Stomach (tissue), 9 donors: ENCODE data around the gene DST. TPM values are rescaled to one million over a fixed set of nuclear protein-coding genes. Genes with fewer than 3 reads are reported as not detected.

ENCODE experiments used
- DNase-seq, 2 donors: peaks; one replicate each; pipeline versions ENCODE4 v3.0.0 to v3.0.0-alpha.2; 2013 to 2019
- H3K27ac ChIP-seq, 5 donors: fragments of 200-600 bp in 4 of 5; sonication (generic) in 4 of 5; one replicate each; pipeline ENCODE4 v1.5.1; 2013 to 2019; ENCODE audit warnings: mild to moderate bottlenecking in 1 of 5, moderate library complexity in 1 of 5
- H3K27me3 ChIP-seq, 3 donors: fragments of 200-600 bp; sonication (generic); one replicate each; pipeline ENCODE4 v1.5.1; 2017 to 2019; ENCODE audit warnings: mixed run types in 1 of 3
- H3K36me3 ChIP-seq, 4 donors: fragments of 200-600 bp; sonication (generic); 1 replicate in 3 of 4; 2 replicates in 1 of 4; pipeline ENCODE4 v1.5.1; 2016 to 2019
- H3K4me1 ChIP-seq, 4 donors: fragments of 200-600 bp; sonication (generic); one replicate each; pipeline ENCODE4 v1.5.1; 2016 to 2019
- H3K4me3 ChIP-seq, 4 donors: fragments of 200-600 bp; sonication (generic) in 3 of 4; one replicate each; pipeline ENCODE4 v1.5.1; 2016 to 2019; ENCODE audit warnings: mild to moderate bottlenecking in 1 of 4
- H3K9me3 ChIP-seq, 4 donors: fragments of 200-600 bp; sonication (generic); one replicate each; pipeline ENCODE4 v1.5.1; 2016 to 2019
- EP300 ChIP-seq: sonication (generic); formaldehyde crosslinking; IDR thresholded peaks from one replicate; pipeline ENCODE4 v1.6.1; 2017; ENCODE audit warnings: antibody characterized with exemption
- POLR2A ChIP-seq, 4 donors: fragments of 450-650 bp; IDR thresholded peaks; one replicate each; pipeline ENCODE4 v1.6.1; 2016; ENCODE audit warnings: antibody characterized with exemption in 4 of 4, control low read depth in 2 of 4, mild to moderate bottlenecking in 1 of 4, moderate library complexity in 1 of 4
- POLR2AphosphoS5 ChIP-seq, 3 donors: sonication (generic); formaldehyde crosslinking; IDR thresholded peaks; one replicate each; pipeline ENCODE4 v1.6.1; 2016; ENCODE audit warnings: antibody characterized with exemption in 3 of 3
- WGBS, 5 donors: extraction: QIAGEN DNeasy Blood & Tissue Kit in 3 of 5; methylation state at CpG; one replicate each; pipeline versions ENCODE4 v1.1.5 to v1.1.7; 2013 to 2018; 5-methylcytosine and 5-hydroxymethylcytosine counted together
- intact Hi-C: fragments of 100-400 bp; cut with DNase I; formaldehyde crosslinking; loops from one replicate; pipeline ENCODE4 v1.15.1; 2023; ENCODE audit warnings: low total_unique reads
- polyA plus RNA-seq, 3 donors: library from polyadenylated mRNA; stranded (reverse); fragments of 200-250 nt; gene quantifications; one replicate each; pipeline ENCODE4 v1.2.3, GENCODE V29; 2013
- total RNA-seq, 5 donors: library from RNA; depleted of rRNA; stranded (reverse); fragments of >200 nt; gene quantifications; one replicate each; pipeline versions ENCODE4 v1.1.0 to v1.2.3, GENCODE V29; 2014 to 2016
- TF ChIP-seq, protein P1 (sequence below), 7 experiments: fragments of 450-650 bp in 4 of 7; fragments of 200-600 bp in 3 of 7; sonication (generic) in 3 of 7; IDR thresholded peaks; one replicate each; pipeline ENCODE4 v1.5.1; 2016 to 2019; ENCODE audit warnings: antibody characterized with exemption in 7 of 7, control low read depth in 2 of 7, mild to moderate bottlenecking in 1 of 7
- donor health status: healthy with polysubstance abuse.
- donor health status: Bipolar disorder and iron deficiency.
- donor health status: healthy.

Gene DST
- total and polyA plus RNA-seq, 8 donors: 16.3 to 623 (median 200) TPM

GRCh38 chr6:56477241-56477640, 165.4 kb downstream of the DST start:
- Histone ChIP-seq H3K27me3 (no peaks in the 10 kb centered on the region), H3K4me1 (peaks cover 4 to 32% (median 13%) of the 10 kb centered on the region in 4 donors), H3K36me3 (peaks cover 18 to 88% (median 80%) of the 10 kb centered on the region in 4 donors), H3K9me3 (no peaks in the 10 kb centered on the region), H3K4me3 (no peak overlapping the region), H3K27ac (no peak overlapping the region)
- no peak for DNase-seq
- TF ChIP-seq, protein P1, sequence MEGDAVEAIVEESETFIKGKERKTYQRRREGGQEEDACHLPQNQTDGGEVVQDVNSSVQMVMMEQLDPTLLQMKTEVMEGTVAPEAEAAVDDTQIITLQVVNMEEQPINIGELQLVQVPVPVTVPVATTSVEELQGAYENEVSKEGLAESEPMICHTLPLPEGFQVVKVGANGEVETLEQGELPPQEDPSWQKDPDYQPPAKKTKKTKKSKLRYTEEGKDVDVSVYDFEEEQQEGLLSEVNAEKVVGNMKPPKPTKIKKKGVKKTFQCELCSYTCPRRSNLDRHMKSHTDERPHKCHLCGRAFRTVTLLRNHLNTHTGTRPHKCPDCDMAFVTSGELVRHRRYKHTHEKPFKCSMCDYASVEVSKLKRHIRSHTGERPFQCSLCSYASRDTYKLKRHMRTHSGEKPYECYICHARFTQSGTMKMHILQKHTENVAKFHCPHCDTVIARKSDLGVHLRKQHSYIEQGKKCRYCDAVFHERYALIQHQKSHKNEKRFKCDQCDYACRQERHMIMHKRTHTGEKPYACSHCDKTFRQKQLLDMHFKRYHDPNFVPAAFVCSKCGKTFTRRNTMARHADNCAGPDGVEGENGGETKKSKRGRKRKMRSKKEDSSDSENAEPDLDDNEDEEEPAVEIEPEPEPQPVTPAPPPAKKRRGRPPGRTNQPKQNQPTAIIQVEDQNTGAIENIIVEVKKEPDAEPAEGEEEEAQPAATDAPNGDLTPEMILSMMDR (IDR thresholded peaks at IDR 0.05): no peak
- TF ChIP-seq POLR2A (IDR thresholded peaks at IDR 0.05): no peak
- TF ChIP-seq EP300: no peak
- TF ChIP-seq POLR2AphosphoS5 (IDR thresholded peaks at IDR 0.05): no peak
- intact Hi-C loops: no loop called here
- WGBS, 5 donors: 90 to 93% (median 92%) methylated on average over 5 of the region's 5 CpGs

DNA sequence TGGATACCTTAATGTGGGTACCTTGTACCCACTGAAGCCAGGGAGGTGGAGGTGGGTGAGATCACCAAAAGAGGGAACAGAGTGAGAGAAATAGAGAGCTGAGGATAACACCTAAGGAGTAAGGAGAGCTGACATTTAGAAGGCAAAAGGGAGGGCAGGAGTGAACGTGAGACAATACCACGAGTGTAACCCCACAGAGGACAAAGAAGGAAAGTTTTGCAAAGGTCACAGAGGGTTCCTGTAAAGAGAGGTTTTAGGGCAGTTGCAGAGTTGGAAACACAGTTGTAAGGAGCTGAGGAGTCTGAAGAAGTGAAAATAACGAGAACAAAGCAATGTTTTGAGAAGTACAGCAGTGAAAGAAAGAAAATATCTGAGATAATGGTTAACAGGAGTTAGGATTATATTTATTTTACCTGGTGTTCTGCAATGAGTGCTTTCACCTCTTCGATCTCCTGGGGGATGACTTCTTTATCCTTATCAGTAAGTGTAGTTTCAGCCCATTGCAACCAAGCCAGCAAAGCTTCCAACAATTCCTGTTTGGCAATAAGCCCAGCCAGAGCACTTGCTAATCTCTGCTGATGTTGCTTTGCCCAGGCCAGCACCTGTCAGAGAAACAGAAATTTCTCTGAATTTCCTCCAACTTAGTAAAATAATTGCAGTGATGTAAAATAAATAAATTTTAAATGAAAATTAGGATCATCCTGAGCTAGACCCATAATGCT, 166.8 kb downstream of the DST start:
- TF ChIP-seq POLR2AphosphoS5 (IDR thresholded peaks at IDR 0.05) (peak in 2 of 3 donors; percentile 14 to 17), EP300 (no peak)
- Histone ChIP-seq H3K4me1 (peaks cover 4 to 22% (median 12%) of the 10 kb centered on the region in 4 donors), H3K27ac (peak overlapping the region in 2 of 5 donors; percentile 14 to 20), H3K4me3 (no peak overlapping the region), H3K36me3 (peaks cover 23 to 88% (median 78%) of the 10 kb centered on the region in 4 donors), H3K27me3 (no peaks in the 10 kb centered on the region), H3K9me3 (no peaks in the 10 kb centered on the region)
- intact Hi-C loops: no loop called here
- WGBS, 5 donors: 19 to 40% (median 32%) methylated on average over 4 of the region's 4 CpGs
- DNase-seq: peak; percentile 58 to 79

DNA sequence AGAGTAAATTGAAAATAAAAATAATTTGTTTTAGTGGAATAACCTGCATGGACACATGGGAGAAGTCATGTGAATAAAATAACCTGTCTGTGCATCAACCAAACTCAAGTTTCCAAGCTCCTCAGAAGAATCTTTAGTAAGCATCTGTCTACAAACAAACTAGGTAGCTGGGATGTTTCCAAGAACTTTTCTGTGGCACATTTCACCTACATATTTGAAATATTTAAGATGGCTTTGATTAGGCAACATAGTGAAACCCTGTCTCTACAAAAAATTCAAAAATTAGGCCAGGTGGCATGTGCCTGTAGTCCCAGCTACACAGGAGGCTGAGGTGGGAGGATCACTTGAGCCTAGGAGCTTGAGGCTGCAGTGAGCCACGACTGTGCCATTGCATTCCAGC, 168.2 kb downstream of the DST start:
- TF ChIP-seq EP300 (no peak), POLR2AphosphoS5 (IDR thresholded peaks at IDR 0.05) (no peak), POLR2A (IDR thresholded peaks at IDR 0.05) (no peak)
- TF ChIP-seq, protein P1 (IDR thresholded peaks at IDR 0.05): no peak
- 47 to 89% (median 58%) methylated on average over 1 of the region's 1 CpG for WGBS, 5 donors
- H3K36me3 ChIP-seq: peaks cover 23 to 88% (median 79%) of the 10 kb centered on the region in 4 donors
- no peak overlapping the region for H3K4me3 ChIP-seq
- peaks cover 4 to 22% (median 12%) of the 10 kb centered on the region in 4 donors for H3K4me1 ChIP-seq
- intact Hi-C loops: no loop called here
- H3K9me3 ChIP-seq: no peaks in the 10 kb centered on the region
- no peaks in the 10 kb centered on the region for H3K27me3 ChIP-seq
- no peak for DNase-seq
- H3K27ac ChIP-seq: no peak overlapping the region

DNA sequence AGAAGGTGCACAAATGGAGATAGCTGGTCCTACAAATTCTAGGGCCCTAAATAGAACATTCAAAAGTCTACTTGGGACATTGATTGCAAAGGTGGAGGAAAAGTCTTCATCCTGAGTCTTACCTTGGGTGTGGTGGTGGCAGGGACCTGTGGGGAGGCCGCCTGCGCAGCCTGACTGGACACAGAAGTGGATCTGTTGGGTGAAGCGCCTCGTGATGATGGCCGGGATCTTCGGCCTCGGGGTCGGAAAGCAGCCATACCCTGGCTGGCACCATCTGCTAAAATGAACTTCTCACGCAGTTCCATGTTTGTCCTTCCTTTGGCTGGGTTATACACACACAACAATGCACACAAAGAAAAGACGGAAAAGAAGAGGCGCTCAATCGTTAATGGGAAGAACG, 179.2 kb downstream of the DST start:
- TF ChIP-seq POLR2AphosphoS5 (IDR thresholded peaks at IDR 0.05) (no peak), EP300 (no peak), POLR2A (IDR thresholded peaks at IDR 0.05) (no peak)
- TF ChIP-seq, protein P1 (IDR thresholded peaks at IDR 0.05): no peak
- DNase-seq: no peak
- H3K4me3 ChIP-seq: no peak overlapping the region
- intact Hi-C loops: no loop called here
- peaks cover 33 to 74% (median 74%) of the 10 kb centered on the region in 4 donors for H3K36me3 ChIP-seq
- H3K27ac ChIP-seq: no peak overlapping the region
- no peaks in the 10 kb centered on the region for H3K27me3 ChIP-seq
- H3K9me3 ChIP-seq: no peaks in the 10 kb centered on the region
- H3K4me1 ChIP-seq: no peaks in the 10 kb centered on the region
- 94 to 98% (median 97%) methylated on average over 13 of the region's 13 CpGs for WGBS, 5 donors
